Esophagus squamous epithelium (tissue), 4 donors: ENCODE measurements around the gene MAP1B.
A peak's percentile ranks its signal among the peaks of the same experiment; 100 is the strongest.

Source experiments
- CTCF ChIP-seq, 6 experiments: fragments of 450-650 bp in 4 of 6; fragments of 200-600 bp in 2 of 6; sonication (generic) in 2 of 6; IDR thresholded peaks; one replicate each; pipeline ENCODE4 v1.5.1; 2016 to 2019; ENCODE audit warnings: antibody characterized with exemption in 6 of 6, mild to moderate bottlenecking in 4 of 6, moderate library complexity in 4 of 6
- POLR2A ChIP-seq, 4 donors: fragments of 450-650 bp; IDR thresholded peaks; one replicate each; pipeline ENCODE4 v1.6.1; 2017; ENCODE audit warnings: antibody characterized with exemption in 4 of 4, mild to moderate bottlenecking in 4 of 4, moderate library complexity in 3 of 4

GRCh38 chr5:72149742-72150141 is 42.5 kb downstream of the MAP1B start:
- TF ChIP-seq CTCF (IDR thresholded peaks at IDR 0.05), result peak in 2 of 6 experiments; percentile 6 to 25
- no peak for TF ChIP-seq POLR2A (IDR thresholded peaks at IDR 0.05)
